Measurements from ENCODE around the gene LCK.
A peak's percentile ranks its signal among the peaks of the same experiment; 100 is the strongest.

Gene LCK

GRCh38 chr1:32247983-32248889 lies 2.8 kb upstream of the LCK start:
- Histone ChIP-seq H3K36me3 (ENCODE audit: control insufficient read depth in 2 of 2, insufficient read depth in 1 of 2, low read length in 2 of 2) (no peaks in the 10 kb centered on the region), H3K4me3 (ENCODE audit: low read depth, low read length) (no peak overlapping the region), H3K27ac (ENCODE audit: extremely low read depth, low read depth, low read length) (no peak overlapping the region), H3K4me1 (ENCODE audit: control insufficient read depth, insufficient read depth, low read length) (no peaks in the 10 kb centered on the region), H3K9me3 (ENCODE audit: control insufficient read depth, insufficient read depth, low read depth, low read length) (no peaks in the 10 kb centered on the region)
- ChIA-PET POLR2A (interaction anchor here (0.6 to 1.8 kb wide), 9 partner anchors 11 to 153 kb away, joined by 3 to 8 read pairs (median 3); partner anchors contain the start of genes BSDC1, KPNA6 and MARCKSL1), CTCF (interaction anchor here (0.6 to 4.3 kb wide), 32 partner anchors 8 to 429 kb away, joined by 3 to 40 read pairs (median 4); partner anchors contain the start of genes CCDC28B and MARCKSL1)
- no peak for TF ChIP-seq ZNF221 (tag by site-specific recombination; IDR thresholded peaks at IDR 0.05; ENCODE audit: borderline replicate concordance)
- no peak for TF ChIP-seq ZNF621 (tag by site-specific recombination; IDR thresholded peaks at IDR 0.05)
- no peak for TF ChIP-seq ZNF792 (tag by site-specific recombination; IDR thresholded peaks at IDR 0.05)
- TF ChIP-seq TCF7L2 (IDR thresholded peaks at IDR 0.05; ENCODE audit: borderline replicate concordance, low read depth, low read length) = no peak
- TF ChIP-seq ZNF596 (tag by site-specific recombination; IDR thresholded peaks at IDR 0.05) = no peak
- TF ChIP-seq ZNF211 (tag by site-specific recombination; IDR thresholded peaks at IDR 0.05; ENCODE audit: low read depth) = no peak
- TF ChIP-seq IKZF3 (tag by site-specific recombination; IDR thresholded peaks at IDR 0.05) = no peak
- no peak for TF ChIP-seq REPIN1 (tag by site-specific recombination; IDR thresholded peaks at IDR 0.05; ENCODE audit: low read depth)
- TF ChIP-seq ZNF555 (tag by site-specific recombination; conservative IDR thresholded peaks at IDR 0.05) = no peak
- no peak for TF ChIP-seq GLI4 (tag by site-specific recombination; IDR thresholded peaks at IDR 0.05)
- TF ChIP-seq, protein P1, sequence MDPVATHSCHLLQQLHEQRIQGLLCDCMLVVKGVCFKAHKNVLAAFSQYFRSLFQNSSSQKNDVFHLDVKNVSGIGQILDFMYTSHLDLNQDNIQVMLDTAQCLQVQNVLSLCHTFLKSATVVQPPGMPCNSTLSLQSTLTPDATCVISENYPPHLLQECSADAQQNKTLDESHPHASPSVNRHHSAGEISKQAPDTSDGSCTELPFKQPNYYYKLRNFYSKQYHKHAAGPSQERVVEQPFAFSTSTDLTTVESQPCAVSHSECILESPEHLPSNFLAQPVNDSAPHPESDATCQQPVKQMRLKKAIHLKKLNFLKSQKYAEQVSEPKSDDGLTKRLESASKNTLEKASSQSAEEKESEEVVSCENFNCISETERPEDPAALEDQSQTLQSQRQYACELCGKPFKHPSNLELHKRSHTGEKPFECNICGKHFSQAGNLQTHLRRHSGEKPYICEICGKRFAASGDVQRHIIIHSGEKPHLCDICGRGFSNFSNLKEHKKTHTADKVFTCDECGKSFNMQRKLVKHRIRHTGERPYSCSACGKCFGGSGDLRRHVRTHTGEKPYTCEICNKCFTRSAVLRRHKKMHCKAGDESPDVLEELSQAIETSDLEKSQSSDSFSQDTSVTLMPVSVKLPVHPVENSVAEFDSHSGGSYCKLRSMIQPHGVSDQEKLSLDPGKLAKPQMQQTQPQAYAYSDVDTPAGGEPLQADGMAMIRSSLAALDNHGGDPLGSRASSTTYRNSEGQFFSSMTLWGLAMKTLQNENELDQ (tag by site-specific recombination; IDR thresholded peaks at IDR 0.05; ENCODE audit: low read depth) = no peak
- no peak for TF ChIP-seq ZNF837 (tag by site-specific recombination; IDR thresholded peaks at IDR 0.05)
- TF ChIP-seq ZNF239 (tag by site-specific recombination; IDR thresholded peaks at IDR 0.05) = no peak
- TF ChIP-seq, protein P2, sequence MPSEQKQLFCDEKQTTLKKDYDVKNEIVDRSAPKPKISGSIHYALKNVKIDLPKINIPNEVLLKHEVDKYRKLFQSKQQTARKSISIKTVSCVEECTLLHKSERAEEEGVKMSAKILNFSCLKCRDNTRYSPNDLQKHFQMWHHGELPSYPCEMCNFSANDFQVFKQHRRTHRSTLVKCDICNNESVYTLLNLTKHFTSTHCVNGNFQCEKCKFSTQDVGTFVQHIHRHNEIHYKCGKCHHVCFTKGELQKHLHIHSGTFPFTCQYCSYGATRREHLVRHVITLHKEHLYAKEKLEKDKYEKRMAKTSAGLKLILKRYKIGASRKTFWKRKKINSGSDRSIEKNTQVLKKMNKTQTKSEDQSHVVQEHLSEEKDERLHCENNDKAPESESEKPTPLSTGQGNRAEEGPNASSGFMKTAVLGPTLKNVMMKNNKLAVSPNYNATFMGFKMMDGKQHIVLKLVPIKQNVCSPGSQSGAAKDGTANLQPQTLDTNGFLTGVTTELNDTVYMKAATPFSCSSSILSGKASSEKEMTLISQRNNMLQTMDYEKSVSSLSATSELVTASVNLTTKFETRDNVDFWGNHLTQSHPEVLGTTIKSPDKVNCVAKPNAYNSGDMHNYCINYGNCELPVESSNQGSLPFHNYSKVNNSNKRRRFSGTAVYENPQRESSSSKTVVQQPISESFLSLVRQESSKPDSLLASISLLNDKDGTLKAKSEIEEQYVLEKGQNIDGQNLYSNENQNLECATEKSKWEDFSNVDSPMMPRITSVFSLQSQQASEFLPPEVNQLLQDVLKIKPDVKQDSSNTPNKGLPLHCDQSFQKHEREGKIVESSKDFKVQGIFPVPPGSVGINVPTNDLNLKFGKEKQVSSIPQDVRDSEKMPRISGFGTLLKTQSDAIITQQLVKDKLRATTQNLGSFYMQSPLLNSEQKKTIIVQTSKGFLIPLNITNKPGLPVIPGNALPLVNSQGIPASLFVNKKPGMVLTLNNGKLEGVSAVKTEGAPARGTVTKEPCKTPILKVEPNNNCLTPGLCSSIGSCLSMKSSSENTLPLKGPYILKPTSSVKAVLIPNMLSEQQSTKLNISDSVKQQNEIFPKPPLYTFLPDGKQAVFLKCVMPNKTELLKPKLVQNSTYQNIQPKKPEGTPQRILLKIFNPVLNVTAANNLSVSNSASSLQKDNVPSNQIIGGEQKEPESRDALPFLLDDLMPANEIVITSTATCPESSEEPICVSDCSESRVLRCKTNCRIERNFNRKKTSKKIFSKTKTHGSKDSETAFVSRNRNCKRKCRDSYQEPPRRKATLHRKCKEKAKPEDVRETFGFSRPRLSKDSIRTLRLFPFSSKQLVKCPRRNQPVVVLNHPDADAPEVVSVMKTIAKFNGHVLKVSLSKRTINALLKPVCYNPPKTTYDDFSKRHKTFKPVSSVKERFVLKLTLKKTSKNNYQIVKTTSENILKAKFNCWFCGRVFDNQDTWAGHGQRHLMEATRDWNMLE (tag by site-specific recombination; conservative IDR thresholded peaks at IDR 0.05; ENCODE audit: low read depth) = no peak
- TF ChIP-seq ZNF548 (tag by site-specific recombination; IDR thresholded peaks at IDR 0.05) = no peak
- peak; percentile 100 for TF ChIP-seq ZNF623 (tag by site-specific recombination; IDR thresholded peaks at IDR 0.05)
- no peak for TF ChIP-seq ZNF560 (tag by site-specific recombination; IDR thresholded peaks at IDR 0.05; ENCODE audit: borderline replicate concordance)
- peak; percentile 51; the same call in 1 of the 2 replicates for TF ChIP-seq ZNF10 (tag by site-specific recombination; IDR thresholded peaks at IDR 0.05)
- peak; percentile 80 for TF ChIP-seq ZNF2 (tag by site-specific recombination; IDR thresholded peaks at IDR 0.05)
- no peak for TF ChIP-seq ZNF624 (tag by site-specific recombination; IDR thresholded peaks at IDR 0.05)
- TF ChIP-seq ZNF302 (tag by site-specific recombination; IDR thresholded peaks at IDR 0.05; ENCODE audit: low read depth) = no peak
- no peak for TF ChIP-seq ZNF610 (tag by site-specific recombination; IDR thresholded peaks at IDR 0.05; ENCODE audit: borderline replicate concordance)
- TF ChIP-seq ZBTB21 (tag by site-specific recombination; IDR thresholded peaks at IDR 0.05) = no peak
- no peak for TF ChIP-seq ZNF138 (tag by site-specific recombination; IDR thresholded peaks at IDR 0.05; ENCODE audit: borderline replicate concordance)
- no peak for TF ChIP-seq HOXA7 (CRISPR knock-in tag; IDR thresholded peaks at IDR 0.05; ENCODE audit: borderline replicate concordance)
- no peak for TF ChIP-seq ZNF37A (tag by site-specific recombination; IDR thresholded peaks at IDR 0.05)
- TF ChIP-seq ZNF510 (tag by site-specific recombination; IDR thresholded peaks at IDR 0.05; ENCODE audit: insufficient replicate concordance) = no peak
- no peak for TF ChIP-seq OVOL3 (tag by site-specific recombination; IDR thresholded peaks at IDR 0.05)
- TF ChIP-seq, protein P3, sequence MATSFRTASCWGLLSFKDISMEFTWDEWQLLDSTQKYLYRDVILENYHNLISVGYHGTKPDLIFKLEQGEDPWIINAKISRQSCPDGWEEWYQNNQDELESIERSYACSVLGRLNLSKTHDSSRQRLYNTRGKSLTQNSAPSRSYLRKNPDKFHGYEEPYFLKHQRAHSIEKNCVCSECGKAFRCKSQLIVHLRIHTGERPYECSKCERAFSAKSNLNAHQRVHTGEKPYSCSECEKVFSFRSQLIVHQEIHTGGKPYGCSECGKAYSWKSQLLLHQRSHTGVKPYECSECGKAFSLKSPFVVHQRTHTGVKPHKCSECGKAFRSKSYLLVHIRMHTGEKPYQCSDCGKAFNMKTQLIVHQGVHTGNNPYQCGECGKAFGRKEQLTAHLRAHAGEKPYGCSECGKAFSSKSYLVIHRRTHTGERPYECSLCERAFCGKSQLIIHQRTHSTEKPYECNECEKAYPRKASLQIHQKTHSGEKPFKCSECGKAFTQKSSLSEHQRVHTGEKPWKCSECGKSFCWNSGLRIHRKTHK (tag by site-specific recombination; IDR thresholded peaks at IDR 0.05) = no peak
- 0 out of 2 replicates have a peak, but pooled peaks have one; percentile 42 for TF ChIP-seq ZNF24 (tag by site-specific recombination; IDR thresholded peaks at IDR 0.05)
